ENCODE results near the gene CSN2. TPM values are rescaled to one million over a fixed set of nuclear protein-coding genes. Genes with fewer than 3 reads are reported as not detected.

The CSN2 gene, protein sequence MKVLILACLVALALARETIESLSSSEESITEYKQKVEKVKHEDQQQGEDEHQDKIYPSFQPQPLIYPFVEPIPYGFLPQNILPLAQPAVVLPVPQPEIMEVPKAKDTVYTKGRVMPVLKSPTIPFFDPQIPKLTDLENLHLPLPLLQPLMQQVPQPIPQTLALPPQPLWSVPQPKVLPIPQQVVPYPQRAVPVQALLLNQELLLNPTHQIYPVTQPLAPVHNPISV
- not detected for polyA plus RNA-seq

- Mint-ChIP-seq H3K4me1 (no peaks in the 10 kb centered on the region), H3K27ac (no peak within 1 kb of the TSS), H3K27me3 (no peaks in the 10 kb centered on the region), H3K9me3 (peaks cover 0 to 2% (median 0%) of the 10 kb centered on the region in 3 donors), H3K4me3 (no peak within 1 kb of the TSS), H3K36me3 (no peaks in the 10 kb centered on the region)
These were observed at the start of gene CSN2 for GRCh38 chr4:69965628-69966027. CSN2 (minus strand) TSS chr4:69965728; CDS start chr4:69960995, 4,733 bp downstream.

DNA sequence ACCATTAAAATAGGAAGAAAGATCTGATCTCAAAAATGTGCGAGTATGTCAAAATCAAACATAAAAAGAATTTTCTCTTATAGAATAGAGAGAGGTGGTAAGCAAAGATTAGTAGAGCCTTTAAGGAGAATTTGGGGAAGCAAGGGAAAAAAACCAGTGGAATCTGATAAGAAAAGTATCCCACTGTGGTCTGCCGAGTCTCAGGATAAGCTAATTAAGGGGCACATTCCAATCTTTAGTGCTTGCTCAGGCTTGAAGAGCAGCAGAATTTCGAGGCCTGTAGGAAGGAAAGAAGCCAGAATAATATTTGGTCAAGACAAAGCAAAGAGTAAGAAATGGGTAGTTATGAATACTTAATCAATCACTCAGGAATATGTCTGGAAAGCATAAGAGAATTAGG is 43.2 kb upstream of the CSN2 start:
- no peaks in the 10 kb centered on the region for H3K36me3 Mint-ChIP-seq
- H3K27ac Mint-ChIP-seq, result no peak overlapping the region
- no peak overlapping the region for H3K4me3 Mint-ChIP-seq
- no peaks in the 10 kb centered on the region for H3K27me3 Mint-ChIP-seq
- peaks cover 1 to 5% (median 3%) of the 10 kb centered on the region in 3 donors for H3K9me3 Mint-ChIP-seq
- H3K4me1 Mint-ChIP-seq, result no peaks in the 10 kb centered on the region

DNA sequence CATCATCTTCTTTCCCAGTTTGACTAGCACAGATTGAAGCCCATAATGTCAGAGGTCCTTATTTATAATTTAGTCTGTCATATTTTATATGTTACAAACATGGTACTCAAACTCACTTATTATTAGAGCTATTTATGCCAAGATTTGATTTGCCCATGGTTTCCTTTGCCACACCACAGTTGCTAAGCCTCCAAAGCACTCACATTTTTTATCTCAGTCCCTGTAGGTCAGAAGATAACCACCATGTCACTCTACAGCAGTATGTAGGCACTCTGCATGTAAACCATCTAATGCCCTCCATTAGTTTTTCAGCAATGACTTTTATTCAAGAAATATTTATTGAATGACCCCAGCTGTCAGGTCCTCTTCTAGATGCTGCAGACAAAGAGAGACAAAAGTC is 37.0 kb upstream of the CSN2 start:
- H3K9me3 Mint-ChIP-seq, result peaks cover 0 to 3% (median 2%) of the 10 kb centered on the region in 3 donors
- H3K27ac Mint-ChIP-seq, result no peak overlapping the region
- no peaks in the 10 kb centered on the region for H3K36me3 Mint-ChIP-seq
- H3K4me3 Mint-ChIP-seq, result no peak overlapping the region
- no peaks in the 10 kb centered on the region for H3K27me3 Mint-ChIP-seq
- H3K4me1 Mint-ChIP-seq, result no peaks in the 10 kb centered on the region

GRCh38 chr4:70000711-70001110 is 35.2 kb upstream of the CSN2 start:
- Mint-ChIP-seq H3K9me3 (peaks cover 0 to 3% (median 0%) of the 10 kb centered on the region in 3 donors), H3K4me3 (no peak overlapping the region), H3K27me3 (no peaks in the 10 kb centered on the region), H3K27ac (no peak overlapping the region), H3K36me3 (no peaks in the 10 kb centered on the region), H3K4me1 (no peaks in the 10 kb centered on the region)

GRCh38 chr4:69999420-69999819 is 33.9 kb upstream of the CSN2 start:
- Mint-ChIP-seq H3K9me3 (peaks cover 0 to 3% (median 0%) of the 10 kb centered on the region in 3 donors), H3K4me1 (no peaks in the 10 kb centered on the region), H3K4me3 (no peak overlapping the region), H3K27me3 (no peaks in the 10 kb centered on the region), H3K27ac (no peak overlapping the region), H3K36me3 (no peaks in the 10 kb centered on the region)

- Mint-ChIP-seq H3K27me3 (no peaks in the 10 kb centered on the region), H3K4me1 (no peaks in the 10 kb centered on the region), H3K4me3 (no peak within 1 kb of the TSS), H3K27ac (no peak within 1 kb of the TSS), H3K36me3 (no peaks in the 10 kb centered on the region), H3K9me3 (peaks cover 3 to 6% (median 3%) of the 10 kb centered on the region in 3 donors)
These were observed 30.0 kb upstream of the CSN2 start, which contains the start of gene STATH for GRCh38 chr4:69995526-69996016. STATH (plus strand) TSS chr4:69995966; CDS start chr4:69998438, 2,472 bp downstream.

DNA sequence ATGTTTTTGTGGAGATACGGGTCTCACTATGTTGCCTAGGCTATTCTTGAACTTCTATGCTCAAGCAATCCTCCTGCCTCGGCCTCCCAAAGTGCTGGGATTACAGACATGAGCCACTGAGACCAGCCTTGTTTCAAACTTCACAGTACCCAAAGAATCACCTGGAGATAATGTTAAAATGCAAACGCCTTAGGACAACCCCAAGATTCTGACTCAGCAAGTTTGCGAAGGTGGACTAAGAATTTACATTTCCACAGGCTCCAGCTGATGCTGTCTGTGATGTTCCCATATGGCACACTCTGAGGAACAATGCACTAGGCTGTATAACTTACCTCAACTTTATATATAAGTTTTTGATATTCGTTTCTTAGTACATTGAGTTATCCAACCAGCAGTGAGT is 29.3 kb upstream of the CSN2 start:
- Mint-ChIP-seq H3K36me3 (no peaks in the 10 kb centered on the region), H3K27me3 (no peaks in the 10 kb centered on the region), H3K4me1 (no peaks in the 10 kb centered on the region), H3K4me3 (no peak overlapping the region), H3K9me3 (peaks cover 3 to 6% (median 3%) of the 10 kb centered on the region in 3 donors), H3K27ac (no peak overlapping the region)

DNA sequence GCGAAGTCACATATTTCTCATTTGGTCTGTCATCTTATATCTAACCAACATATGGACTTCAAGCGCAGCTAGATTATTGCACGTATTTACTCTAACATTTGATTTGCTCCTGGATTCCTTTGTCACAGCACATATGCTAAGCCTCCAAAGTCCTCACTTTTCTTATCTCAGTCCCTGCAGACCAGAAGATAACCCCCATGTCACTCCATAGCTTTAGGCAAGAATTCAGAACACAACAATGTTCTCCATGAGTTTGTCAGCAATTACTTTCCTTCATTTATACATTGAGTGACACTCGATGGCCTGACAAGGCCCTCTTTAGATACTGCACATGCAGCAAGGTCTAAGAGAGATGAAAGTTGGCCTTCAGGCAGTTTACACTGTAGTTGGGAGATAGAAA is 25.5 kb upstream of the CSN2 start:
- H3K27me3 Mint-ChIP-seq, result no peaks in the 10 kb centered on the region
- no peaks in the 10 kb centered on the region for H3K36me3 Mint-ChIP-seq
- no peaks in the 10 kb centered on the region for H3K4me1 Mint-ChIP-seq
- H3K9me3 Mint-ChIP-seq, result peaks cover 3% of the 10 kb centered on the region in 3 donors
- H3K4me3 Mint-ChIP-seq, result no peak overlapping the region
- H3K27ac Mint-ChIP-seq, result no peak overlapping the region

GRCh38 chr4:69986663-69987062 is 21.1 kb upstream of the CSN2 start:
- peaks cover 0 to 3% (median 0%) of the 10 kb centered on the region in 3 donors for H3K9me3 Mint-ChIP-seq
- no peaks in the 10 kb centered on the region for H3K4me1 Mint-ChIP-seq
- H3K4me3 Mint-ChIP-seq, result no peak overlapping the region
- no peaks in the 10 kb centered on the region for H3K27me3 Mint-ChIP-seq
- H3K27ac Mint-ChIP-seq, result no peak overlapping the region
- H3K36me3 Mint-ChIP-seq, result no peaks in the 10 kb centered on the region

GRCh38 chr4:69984030-69984443 is 18.5 kb upstream of the CSN2 start:
- Mint-ChIP-seq H3K4me3 (no peak overlapping the region), H3K4me1 (no peaks in the 10 kb centered on the region), H3K9me3 (peaks cover 0 to 9% (median 0%) of the 10 kb centered on the region in 3 donors)

DNA sequence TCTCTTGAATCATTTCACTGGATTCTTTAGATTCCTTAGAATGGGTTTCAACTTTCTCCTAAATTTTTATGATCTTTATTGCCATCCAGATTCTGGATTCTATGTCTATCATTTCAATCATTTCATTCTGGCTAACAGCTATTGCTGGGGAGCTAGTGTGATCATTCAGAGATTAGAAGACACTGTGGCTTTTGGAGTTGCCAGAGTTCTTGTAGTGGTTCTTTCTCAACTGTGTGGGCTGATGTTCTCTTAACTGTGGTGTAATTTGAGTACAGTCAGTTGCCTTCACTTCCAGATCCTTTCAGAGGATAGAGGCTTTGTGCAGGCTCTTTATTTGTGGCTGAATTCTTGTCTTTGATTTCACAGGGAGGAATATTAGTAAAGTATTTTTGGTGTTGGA is 12.1 kb upstream of the CSN2 start:
- Mint-ChIP-seq H3K36me3 (no peaks in the 10 kb centered on the region), H3K27me3 (no peaks in the 10 kb centered on the region), H3K27ac (no peak overlapping the region), H3K4me3 (no peak overlapping the region), H3K4me1 (no peaks in the 10 kb centered on the region), H3K9me3 (peaks cover 0 to 9% (median 0%) of the 10 kb centered on the region in 3 donors)

More at GRCh38 chr4:69984030-69984443, 18.5 kb upstream of the CSN2 start:
- Mint-ChIP-seq H3K36me3 (no peaks in the 10 kb centered on the region), H3K27ac (no peak overlapping the region), H3K27me3 (no peaks in the 10 kb centered on the region)

DNA sequence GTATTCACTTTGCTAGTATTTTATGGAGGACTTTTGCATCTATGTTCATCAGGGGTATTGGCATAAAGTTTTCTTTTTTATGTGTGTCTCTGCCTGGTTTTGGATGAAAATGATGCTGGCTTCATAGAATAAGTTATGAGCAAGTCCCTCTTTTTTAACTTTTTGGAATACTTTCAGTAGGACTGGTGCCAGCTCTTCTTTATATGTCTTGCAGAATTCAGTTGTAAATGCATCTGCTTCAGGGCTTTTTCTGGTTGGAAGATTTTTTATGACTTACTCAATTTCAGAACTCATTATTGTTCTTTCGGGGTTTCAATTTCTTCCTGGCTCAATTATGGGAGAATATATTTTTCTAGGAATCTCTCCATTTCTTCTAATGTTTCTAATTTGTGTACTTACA is 9.1 kb upstream of the CSN2 start:
- H3K27me3 Mint-ChIP-seq, result no peaks in the 10 kb centered on the region
- no peaks in the 10 kb centered on the region for H3K4me1 Mint-ChIP-seq
- H3K9me3 Mint-ChIP-seq, result peaks cover 0 to 4% (median 0%) of the 10 kb centered on the region in 3 donors
- H3K4me3 Mint-ChIP-seq, result no peak overlapping the region
- no peaks in the 10 kb centered on the region for H3K36me3 Mint-ChIP-seq
- H3K27ac Mint-ChIP-seq, result no peak overlapping the region

DNA sequence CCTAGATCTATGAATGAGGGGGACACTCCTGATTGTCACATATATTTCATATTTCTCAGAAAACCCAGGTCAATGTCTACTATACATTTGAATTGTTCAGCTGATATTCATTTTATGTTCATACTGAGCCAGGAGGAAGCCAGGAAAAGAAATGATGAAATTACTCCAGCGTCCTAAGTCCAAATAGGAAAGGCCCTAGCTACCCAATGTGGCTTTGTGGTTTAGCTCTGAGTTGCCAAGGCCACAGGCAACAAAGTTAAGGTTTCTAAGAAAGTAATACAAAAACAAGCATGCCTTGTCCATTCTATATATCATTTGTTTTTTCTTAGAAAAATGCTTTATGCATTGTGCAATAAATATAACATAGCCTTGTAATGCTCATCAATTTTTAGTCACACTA is 4.5 kb upstream of the CSN2 start:
- no peak overlapping the region for H3K27ac Mint-ChIP-seq
- no peak overlapping the region for H3K4me3 Mint-ChIP-seq
- no peaks in the 10 kb centered on the region for H3K36me3 Mint-ChIP-seq
- H3K9me3 Mint-ChIP-seq, result peaks cover 0 to 2% (median 0%) of the 10 kb centered on the region in 3 donors
- no peaks in the 10 kb centered on the region for H3K4me1 Mint-ChIP-seq
- no peaks in the 10 kb centered on the region for H3K27me3 Mint-ChIP-seq

DNA sequence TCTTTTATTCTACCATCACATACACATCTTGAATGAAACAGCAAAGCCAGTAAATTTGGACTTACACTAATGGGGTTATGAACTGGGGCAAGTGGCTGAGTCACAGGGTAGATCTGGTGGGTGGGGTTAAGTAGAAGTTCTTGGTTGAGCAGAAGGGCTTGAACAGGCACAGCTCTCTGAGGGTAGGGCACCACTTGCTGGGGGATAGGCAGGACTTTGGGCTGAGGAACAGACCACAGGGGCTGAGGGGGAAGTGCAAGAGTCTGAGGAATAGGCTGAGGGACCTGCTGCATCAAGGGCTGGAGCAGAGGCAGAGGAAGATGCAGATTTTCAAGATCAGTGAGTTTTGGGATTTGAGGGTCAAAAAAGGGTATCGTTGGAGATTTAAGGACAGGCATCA is 8.3 kb downstream of the CSN2 start:
- Mint-ChIP-seq H3K4me1 (no peaks in the 10 kb centered on the region), H3K36me3 (no peaks in the 10 kb centered on the region), H3K9me3 (no peaks in the 10 kb centered on the region), H3K27ac (no peak overlapping the region), H3K27me3 (no peaks in the 10 kb centered on the region), H3K4me3 (no peak overlapping the region)

GRCh38 chr4:69951602-69952001 is 13.9 kb downstream of the CSN2 start:
- Mint-ChIP-seq H3K4me1 (no peaks in the 10 kb centered on the region), H3K36me3 (no peaks in the 10 kb centered on the region), H3K27me3 (no peaks in the 10 kb centered on the region), H3K9me3 (peaks cover 0 to 10% (median 10%) of the 10 kb centered on the region in 3 donors), H3K4me3 (no peak overlapping the region), H3K27ac (no peak overlapping the region)

GRCh38 chr4:69936566-69936965 is 29.0 kb downstream of the CSN2 start:
- Mint-ChIP-seq H3K27me3 (no peaks in the 10 kb centered on the region), H3K9me3 (no peaks in the 10 kb centered on the region), H3K36me3 (no peaks in the 10 kb centered on the region), H3K4me3 (no peak overlapping the region), H3K4me1 (no peaks in the 10 kb centered on the region), H3K27ac (no peak overlapping the region)
